Activated CD8-positive, alpha-beta T cell treated with anti-CD3 and anti-CD28 coated beads, Interleukin-2, amount 10 ng/mL, durations not matched to agents 7 days and 5 days (primary cell): ENCODE results near the gene GBP4. TPM values are rescaled to one million over a fixed set of nuclear protein-coding genes. Genes with fewer than 3 reads are reported as not detected.

ENCODE experiments used
- ATAC-seq: fragments of 150-1000 bp; cut with Tn5 transposase; one replicate; pipeline ENCODE4 v1.10.0; 2021; ENCODE audit warnings: moderate library complexity
- CTCF ChIA-PET: fragments of 350-600 bp; sonication (Branson Sonifier 250); formaldehyde crosslinking; loops from one replicate; lab custom pipeline; 2021; ENCODE audit warnings: antibody characterized with exemption; lab: Charles Lee
- POLR2A ChIA-PET: fragments of 350-600 bp; sonication (Branson Sonifier 250); formaldehyde crosslinking; loops from one replicate; lab custom pipeline; 2021; ENCODE audit warnings: antibody characterized with exemption; lab: Charles Lee
- DNase-seq: peaks from one replicate; pipeline ENCODE4 v3.0.0-alpha.2; 2020
- H3K27ac Mint-ChIP-seq: one replicate; pipeline ENCODE4 v1.8.0; 2021; ENCODE audit warnings: mild to moderate bottlenecking, mixed read lengths
- H3K27me3 Mint-ChIP-seq: one replicate; pipeline ENCODE4 v1.8.0; 2021; ENCODE audit warnings: low read depth, mixed read lengths
- H3K36me3 Mint-ChIP-seq: one replicate; pipeline ENCODE4 v1.8.0; 2021; ENCODE audit warnings: low read depth, mixed read lengths
- H3K4me1 Mint-ChIP-seq: one replicate; pipeline ENCODE4 v1.8.0; 2021; ENCODE audit warnings: low read depth, mixed read lengths
- H3K4me3 Mint-ChIP-seq: one replicate; pipeline ENCODE4 v1.8.0; 2021; ENCODE audit warnings: mild to moderate bottlenecking, mixed read lengths
- H3K9me3 Mint-ChIP-seq: one replicate; pipeline ENCODE4 v1.8.0; 2022; ENCODE audit warnings: mixed read lengths; ENCODE audit not compliant: insufficient read depth
- total RNA-seq, 2 experiments: library from RNA; stranded (reverse); gene quantifications; one replicate each; pipeline ENCODE4 v1.2.3, GENCODE V29; 2021

GBP4 gene
- total RNA-seq, 2 experiments from 2014 or later = 51.0 to 60.7 TPM

- CTCF ChIA-PET = interaction anchor here (3.7 to 4.5 kb wide), 2 partner anchors 70 to 157 kb away, joined by 36 to 63 read pairs; partner anchors contain the start of gene GBP5
- ATAC-seq = peak; percentile 17
These were observed 1.9 kb upstream of the GBP4 start for GRCh38 chr1:89200663-89201062.

DNA sequence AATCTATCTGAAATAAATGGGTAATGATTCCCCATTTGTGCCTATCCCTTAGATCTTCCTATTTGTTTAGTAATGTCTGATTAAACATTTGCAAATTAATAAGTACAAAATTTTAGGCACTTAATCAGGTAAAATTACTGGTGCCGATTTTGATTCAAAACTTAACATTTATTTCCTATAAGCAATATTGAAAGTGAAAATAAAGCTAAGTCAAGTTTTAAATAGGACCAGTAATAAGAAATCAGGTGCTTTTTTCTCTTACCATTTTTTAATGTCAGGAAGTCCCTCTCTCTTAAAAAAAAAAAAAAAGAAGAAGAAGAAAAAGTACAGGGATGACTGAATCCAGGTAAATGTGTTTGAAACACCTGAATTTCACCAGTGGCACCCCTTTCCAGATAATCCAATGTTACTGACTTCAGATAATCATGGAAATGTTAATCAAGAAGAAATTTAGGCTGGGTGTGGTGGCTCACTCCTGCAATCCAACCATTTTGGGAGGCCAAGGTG lies 836 bp upstream of the GBP4 start:
- peak overlapping the region; percentile 91 for H3K27ac Mint-ChIP-seq
- no peaks in the 10 kb centered on the region for H3K27me3 Mint-ChIP-seq
- H3K36me3 Mint-ChIP-seq = peaks cover 55% of the 10 kb centered on the region
- H3K4me3 Mint-ChIP-seq = peak overlapping the region; percentile 86
- CTCF ChIA-PET = interaction anchor here (1.2 to 4.5 kb wide), 6 partner anchors 50 to 158 kb away, joined by 3 to 63 read pairs (median 8); partner anchors contain the start of gene GBP5
- ATAC-seq (no peak), DNase-seq (no peak)
- peaks cover 52% of the 10 kb centered on the region for H3K4me1 Mint-ChIP-seq
- POLR2A ChIA-PET = interaction anchor here (1.0 to 4.3 kb wide), 7 partner anchors 50 to 130 kb away, joined by 4 to 68 read pairs (median 8); partner anchors contain the start of genes GBP2 and GBP5
- peaks cover 13% of the 10 kb centered on the region for H3K9me3 Mint-ChIP-seq

More at GRCh38 chr1:89200663-89201062, 1.9 kb upstream of the GBP4 start:
- POLR2A ChIA-PET = interaction anchor here (1.5 to 4.3 kb wide), 3 partner anchors 59 to 74 kb away, joined by 15 to 68 read pairs (median 33); partner anchors contain the start of genes GBP2 and GBP5
- Mint-ChIP-seq H3K9me3 (peaks cover 17% of the 10 kb centered on the region), H3K36me3 (peaks cover 53% of the 10 kb centered on the region), H3K4me3 (peak overlapping the region; percentile 86), H3K27ac (peak overlapping the region; percentile 83), H3K4me1 (peaks cover 41% of the 10 kb centered on the region), H3K27me3 (no peaks in the 10 kb centered on the region)
- DNase-seq = no peak

DNA sequence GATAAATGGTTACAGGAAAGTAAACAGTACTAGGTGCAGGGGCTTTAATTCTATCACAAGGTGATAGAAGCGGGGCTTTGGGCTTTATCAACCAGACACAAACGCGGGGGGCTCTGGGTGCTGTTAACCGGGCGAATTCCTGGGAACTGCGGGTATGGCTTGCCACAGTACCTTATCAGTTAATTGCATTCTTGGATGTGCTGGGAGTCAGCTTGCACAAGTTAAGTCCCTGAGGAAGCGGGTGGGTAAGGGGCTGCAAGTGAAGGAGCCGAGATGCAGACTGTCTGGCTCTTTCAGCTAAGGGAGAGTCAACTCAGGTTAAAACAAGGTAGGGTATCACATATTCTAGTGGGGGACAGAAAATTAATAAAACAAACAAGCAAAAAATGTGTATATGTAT lies 661 bp downstream of the GBP4 start:
- Mint-ChIP-seq H3K9me3 (no peaks in the 10 kb centered on the region), H3K27me3 (no peaks in the 10 kb centered on the region), H3K27ac (peak overlapping the region; percentile 91), H3K4me1 (peaks cover 64% of the 10 kb centered on the region), H3K4me3 (peak overlapping the region; percentile 86), H3K36me3 (peaks cover 62% of the 10 kb centered on the region)
- POLR2A ChIA-PET = interaction anchor here (0.8 to 4.3 kb wide), 11 partner anchors 52 to 165 kb away, joined by 3 to 68 read pairs (median 4); partner anchors contain the start of genes GBP1, GBP2 and GBP5
- DNase-seq (no peak), ATAC-seq (no peak)
- CTCF ChIA-PET = interaction anchor here (0.8 to 4.5 kb wide), 19 partner anchors 15 to 199 kb away, joined by 3 to 63 read pairs (median 4); partner anchors contain the start of genes GBP1 and GBP5

- Mint-ChIP-seq H3K27ac (peak overlapping the region; percentile 63), H3K27me3 (no peaks in the 10 kb centered on the region), H3K4me1 (peaks cover 54% of the 10 kb centered on the region), H3K36me3 (peaks cover 70% of the 10 kb centered on the region), H3K4me3 (peak overlapping the region; percentile 52), H3K9me3 (no peaks in the 10 kb centered on the region)
- ChIA-PET POLR2A (interaction anchor here (0.6 kb wide), 1 partner anchor 69 kb away, joined by 3 read pairs; no protein-coding TSS in a partner anchor), CTCF (interaction anchor here (2.5 kb wide), 1 partner anchor 163 kb away, joined by 13 read pairs; no protein-coding TSS in a partner anchor)
- DNase-seq (no peak), ATAC-seq (no peak)
These were observed 3.3 kb downstream of the GBP4 start for GRCh38 chr1:89195476-89195875.

DNA sequence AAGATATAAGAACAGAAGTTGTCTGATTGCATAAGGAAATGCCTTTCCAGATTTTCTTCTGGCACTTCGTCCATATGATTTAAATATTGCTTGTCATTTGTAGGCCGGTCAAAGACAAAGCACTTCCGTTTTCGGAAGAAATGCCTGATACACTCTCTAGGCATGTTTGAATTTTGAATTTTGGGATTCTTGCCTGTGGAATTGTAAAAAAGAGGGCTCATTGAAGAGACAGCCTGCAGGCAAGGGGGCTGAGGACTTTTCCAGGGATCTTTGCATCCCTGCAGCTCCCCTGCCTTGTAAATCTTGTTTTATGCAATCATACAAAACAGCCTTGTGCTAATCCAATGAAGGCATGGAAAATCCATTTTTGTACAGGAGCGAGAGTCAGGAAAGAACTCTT lies 7.4 kb downstream of the GBP4 start:
- DNase-seq = no peak
- Mint-ChIP-seq H3K27ac (no peak overlapping the region), H3K9me3 (no peaks in the 10 kb centered on the region), H3K4me1 (peaks cover 34% of the 10 kb centered on the region), H3K4me3 (no peak overlapping the region), H3K36me3 (peaks cover 89% of the 10 kb centered on the region), H3K27me3 (no peaks in the 10 kb centered on the region)
- ChIA-PET CTCF (interaction anchor here (1.2 kb wide), 1 partner anchor 17 kb away, joined by 3 read pairs; no protein-coding TSS in a partner anchor), POLR2A (no interaction called here)
- ATAC-seq = no peak

GRCh38 chr1:89190017-89190416 lies 8.7 kb downstream of the GBP4 start:
- H3K27ac Mint-ChIP-seq = no peak overlapping the region
- ATAC-seq = no peak
- H3K4me1 Mint-ChIP-seq = peaks cover 21% of the 10 kb centered on the region
- peaks cover 89% of the 10 kb centered on the region for H3K36me3 Mint-ChIP-seq
- ChIA-PET CTCF (interaction anchor here (0.6 to 1.2 kb wide), 3 partner anchors 18 to 191 kb away, joined by 3 read pairs; no protein-coding TSS in a partner anchor), POLR2A (no interaction called here)
- no peak for DNase-seq
- no peaks in the 10 kb centered on the region for H3K9me3 Mint-ChIP-seq
- H3K4me3 Mint-ChIP-seq = no peak overlapping the region
- H3K27me3 Mint-ChIP-seq = no peaks in the 10 kb centered on the region

DNA sequence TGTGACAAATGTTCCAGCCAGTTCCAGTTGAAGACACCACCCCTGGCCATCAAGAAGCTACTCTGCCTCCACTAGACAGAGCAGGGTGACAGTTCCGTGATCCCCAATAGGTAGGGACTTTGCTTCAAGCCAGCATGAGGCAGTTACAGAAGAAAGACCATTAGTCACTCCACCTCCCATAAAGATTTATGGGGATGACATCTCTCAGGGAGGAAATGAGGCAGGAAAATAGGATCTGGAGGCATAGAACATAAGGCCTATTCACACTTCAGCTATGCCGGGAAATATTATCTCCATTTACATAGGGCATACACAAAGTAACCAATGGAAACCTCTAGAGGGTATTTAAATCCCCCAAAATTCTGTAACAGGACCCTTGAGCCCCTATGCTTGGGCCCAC lies 19.4 kb downstream of the GBP4 start:
- POLR2A ChIA-PET = interaction anchor here (1.6 kb wide), 1 partner anchor 52 kb away, joined by 5 read pairs; no protein-coding TSS in a partner anchor
- ATAC-seq (no peak), DNase-seq (no peak)
- H3K27me3 Mint-ChIP-seq = no peaks in the 10 kb centered on the region
- CTCF ChIA-PET = interaction anchor here (1.4 kb wide), 1 partner anchor 179 kb away, joined by 5 read pairs; no protein-coding TSS in a partner anchor
- H3K36me3 Mint-ChIP-seq = peaks cover 35% of the 10 kb centered on the region
- peaks cover 5% of the 10 kb centered on the region for H3K4me1 Mint-ChIP-seq
- peaks cover 7% of the 10 kb centered on the region for H3K9me3 Mint-ChIP-seq
- H3K4me3 Mint-ChIP-seq = no peak overlapping the region
- H3K27ac Mint-ChIP-seq = no peak overlapping the region

DNA sequence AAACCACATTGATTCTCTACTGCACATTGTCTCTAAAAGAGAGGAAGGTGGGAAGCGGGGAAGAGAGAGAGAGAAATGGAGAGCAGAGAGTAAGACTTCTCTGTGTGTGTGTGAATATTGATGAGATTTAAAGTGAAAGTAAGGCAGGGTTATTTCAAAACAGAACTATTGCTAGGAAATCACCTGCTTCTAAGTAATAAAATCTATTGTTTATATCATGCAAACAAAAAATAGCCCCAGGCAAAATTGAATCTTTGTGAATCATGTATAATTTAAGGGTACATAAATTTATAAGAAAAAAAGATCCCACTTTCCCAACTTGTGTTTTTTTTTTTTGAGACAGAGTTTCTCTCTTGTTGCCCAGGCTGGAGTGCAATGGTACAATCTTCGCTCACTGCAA lies 21.8 kb downstream of the GBP4 start:
- ChIA-PET CTCF (interaction anchor here (1.0 to 1.7 kb wide), 2 partner anchors 177 to 181 kb away, joined by 3 to 6 read pairs; no protein-coding TSS in a partner anchor), POLR2A (no interaction called here)
- Mint-ChIP-seq H3K4me1 (peaks cover 5% of the 10 kb centered on the region), H3K27ac (no peak overlapping the region), H3K27me3 (no peaks in the 10 kb centered on the region), H3K4me3 (no peak overlapping the region), H3K36me3 (peaks cover 12% of the 10 kb centered on the region), H3K9me3 (no peaks in the 10 kb centered on the region)
- no peak for DNase-seq
- no peak for ATAC-seq

DNA sequence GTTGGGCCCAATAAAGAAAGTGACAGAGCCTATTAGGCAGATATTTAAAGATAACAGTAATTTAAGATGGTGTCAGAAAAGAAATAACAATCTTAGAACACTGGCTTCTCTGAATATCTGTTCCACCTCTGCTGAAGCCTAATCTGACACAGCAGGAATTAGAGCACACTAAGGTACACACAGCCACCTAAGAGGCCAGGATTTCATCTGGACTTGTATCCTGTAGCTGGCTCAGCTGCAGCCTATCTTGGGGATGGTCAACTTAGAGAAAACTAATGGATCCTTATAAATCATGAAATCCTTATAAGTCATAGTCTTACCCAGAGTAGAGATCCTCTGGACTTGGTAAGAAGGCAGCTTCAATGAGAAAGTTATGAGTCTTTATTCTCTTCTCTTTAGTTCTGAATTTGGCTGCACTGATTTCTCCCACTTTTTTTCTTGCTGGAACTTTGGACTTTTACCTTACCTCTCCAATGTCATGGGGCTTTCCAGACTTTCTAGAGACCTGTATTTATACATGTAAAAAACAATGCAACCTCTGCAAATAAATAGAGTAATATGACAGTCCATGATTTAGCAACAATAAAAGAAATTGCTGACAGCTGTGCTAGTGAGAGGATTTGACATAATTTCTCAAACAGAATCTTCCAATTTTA lies 23.0 kb downstream of the GBP4 start, which contains the start of gene GBP7:
Gene GBP7 (minus strand): TSS at position 403 of the 656 bp plus-strand sequence. CDS start 4,068 bp downstream, outside the sequence.
- Mint-ChIP-seq H3K27me3 (no peaks in the 10 kb centered on the region), H3K9me3 (peaks cover 4% of the 10 kb centered on the region), H3K36me3 (peaks cover 6% of the 10 kb centered on the region), H3K4me3 (no peak within 1 kb of the TSS), H3K27ac (no peak within 1 kb of the TSS), H3K4me1 (peaks cover 11% of the 10 kb centered on the region)
- DNase-seq (no peak), ATAC-seq (no peak)
- POLR2A ChIA-PET = interaction anchor here (1.2 kb wide), 1 partner anchor 12 kb away, joined by 4 read pairs; no protein-coding TSS in a partner anchor
- CTCF ChIA-PET = interaction anchor here (0.7 kb wide), 1 partner anchor 258 kb away, joined by 3 read pairs; no protein-coding TSS in a partner anchor

DNA sequence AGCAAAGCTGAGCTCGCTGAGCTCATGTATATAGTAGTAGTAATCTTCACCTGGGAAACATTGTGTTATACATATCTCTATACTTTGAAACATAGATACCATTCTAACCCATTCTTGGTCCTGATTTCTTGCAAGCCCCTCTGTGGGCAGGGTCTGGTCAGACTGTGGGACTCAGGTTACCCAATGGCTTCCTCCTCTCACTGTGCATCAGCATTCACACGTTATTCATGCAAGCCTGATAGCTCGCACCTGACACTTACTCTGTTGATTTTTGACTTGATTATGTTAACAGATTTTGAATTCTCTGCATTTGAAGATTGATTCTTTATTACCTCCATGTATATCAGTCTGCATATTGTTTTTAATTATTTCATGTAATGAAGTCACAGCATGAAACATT lies 24.3 kb downstream of the GBP4 start:
- Mint-ChIP-seq H3K4me3 (no peak overlapping the region), H3K27me3 (no peaks in the 10 kb centered on the region), H3K27ac (no peak overlapping the region), H3K36me3 (peaks cover 3% of the 10 kb centered on the region), H3K4me1 (peaks cover 11% of the 10 kb centered on the region), H3K9me3 (peaks cover 5% of the 10 kb centered on the region)
- ChIA-PET POLR2A (no interaction called here), CTCF (no interaction called here)
- DNase-seq (no peak), ATAC-seq (no peak)

DNA sequence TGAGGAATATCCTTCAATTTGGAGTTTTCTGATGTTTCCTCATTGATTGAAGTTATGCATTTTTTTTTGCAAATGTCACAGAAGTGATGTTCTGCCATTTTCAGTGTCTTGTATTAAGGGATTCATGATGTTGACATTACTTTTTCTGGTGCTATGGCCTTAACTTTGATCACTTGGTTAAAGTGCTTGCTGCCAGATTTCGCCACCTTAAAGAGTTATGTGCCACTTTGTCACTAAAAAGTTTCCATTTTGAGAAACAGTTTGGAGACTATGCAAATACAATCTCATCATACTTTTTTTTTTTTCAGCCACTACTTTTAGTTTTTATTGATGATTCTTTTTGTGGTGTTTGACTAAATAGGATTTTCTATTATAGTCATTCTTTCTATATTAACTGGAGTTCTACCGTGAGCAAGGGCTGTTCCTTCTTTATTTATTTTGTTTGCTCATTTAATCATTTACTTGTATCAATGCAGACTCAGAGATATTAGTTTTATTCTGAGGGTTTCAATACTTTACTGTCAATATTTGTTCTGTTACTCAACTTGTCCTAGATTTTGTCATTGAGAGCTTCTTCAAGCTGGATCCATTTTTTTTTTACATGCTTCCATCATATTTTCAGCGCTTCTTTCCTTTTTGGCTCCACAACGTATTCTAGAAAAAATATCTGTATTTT lies 26.1 kb downstream of the GBP4 start:
- no peak for DNase-seq
- Mint-ChIP-seq H3K4me1 (peaks cover 11% of the 10 kb centered on the region), H3K36me3 (peaks cover 3% of the 10 kb centered on the region), H3K27me3 (no peaks in the 10 kb centered on the region), H3K27ac (no peak overlapping the region), H3K9me3 (peaks cover 10% of the 10 kb centered on the region), H3K4me3 (no peak overlapping the region)
- CTCF ChIA-PET = interaction anchor here (1.3 kb wide), 1 partner anchor 311 kb away, joined by 3 read pairs; no protein-coding TSS in a partner anchor
- POLR2A ChIA-PET = interaction anchor here (0.6 kb wide), 1 partner anchor 101 kb away, joined by 6 read pairs; no protein-coding TSS in a partner anchor
- ATAC-seq = no peak
